PFSK-1 (cell line): Measurements from ENCODE around the gene LINC00237.

ENCODE experiments used
- POLR2AphosphoS5 ChIP-seq: IDR thresholded peaks from 2 replicates; pipeline ENCODE4 v1.6.1; 2012; ENCODE audit warnings: low read depth, mild to moderate bottlenecking, control low read depth, low read length, moderate library complexity
- SIN3A ChIP-seq: IDR thresholded peaks from 2 replicates; pipeline ENCODE4 v1.6.1; 2012; ENCODE audit warnings: mild to moderate bottlenecking, low read length, moderate library complexity, borderline replicate concordance; ENCODE audit not compliant: insufficient read depth
- TAF1 ChIP-seq: IDR thresholded peaks from 2 replicates; pipeline ENCODE4 v1.6.1; 2012; ENCODE audit warnings: low read length, control low read depth, borderline replicate concordance; ENCODE audit not compliant: insufficient read depth

DNA sequence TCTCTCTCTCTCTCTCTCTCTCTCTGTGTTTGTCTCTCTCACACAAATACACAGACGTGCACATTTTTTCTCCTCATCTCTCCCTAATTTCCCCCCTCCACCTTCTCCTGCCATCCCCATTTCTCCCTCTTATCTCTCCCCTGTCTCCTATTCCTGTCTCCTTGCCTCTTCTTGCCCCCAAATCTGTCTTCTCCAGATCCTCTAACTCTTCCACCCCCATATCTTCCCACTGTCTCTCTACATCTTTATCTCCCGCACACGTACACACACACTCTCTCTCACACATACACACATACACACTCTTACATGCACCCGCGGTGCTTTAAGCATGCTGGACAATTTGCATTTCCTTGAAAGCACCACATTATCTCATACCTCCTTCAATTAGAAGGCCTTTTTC lies 35.7 kb upstream of the LINC00237 start:
- TF ChIP-seq SIN3A, result no peak
- TF ChIP-seq TAF1, result no peak
- TF ChIP-seq POLR2AphosphoS5, result no peak
